MM.1S (cell line): ENCODE measurements around the gene XRCC5.

Source experiments
- DNase-seq: peaks from one replicate; pipeline ENCODE4 v3.0.0-alpha.2; 2015
- H2AFZ ChIP-seq: fragments of 300-600 bp; sonication (generic); 2 replicates; pipeline ENCODE4 v1.6.0; 2016; ENCODE audit warnings: antibody characterized with exemption, low read length
- H3F3A ChIP-seq: fragments of 300-600 bp; sonication (generic); 2 replicates; pipeline ENCODE4 v1.6.1; 2016; ENCODE audit warnings: mild to moderate bottlenecking, antibody characterized with exemption, low read length, moderate library complexity, mixed read lengths; ENCODE audit not compliant: insufficient read depth
- H3K27ac ChIP-seq: fragments of 300-600 bp; sonication (generic); 2 replicates; pipeline ENCODE4 v1.5.1; 2016; ENCODE audit warnings: mild to moderate bottlenecking, low read length
- H3K27me3 ChIP-seq: fragments of 300-600 bp; sonication (generic); replicated peaks from 2 replicates; pipeline ENCODE4 v1.6.0; 2016; ENCODE audit warnings: low read length; ENCODE audit not compliant: insufficient read depth
- H3K36me3 ChIP-seq: fragments of 300-600 bp; sonication (generic); replicated peaks from 2 replicates; pipeline ENCODE4 v1.6.1; 2016; ENCODE audit warnings: mild to moderate bottlenecking, low read length, mixed read lengths; ENCODE audit not compliant: insufficient read depth
- H3K4me1 ChIP-seq: fragments of 300-600 bp; sonication (generic); 2 replicates; pipeline ENCODE4 v1.6.1; 2016; ENCODE audit warnings: low read length, mixed read lengths
- H3K4me2 ChIP-seq: fragments of 300-600 bp; sonication (generic); 2 replicates; pipeline ENCODE4 v1.6.0; 2016; ENCODE audit warnings: low read depth, low read length
- H3K4me3 ChIP-seq: fragments of 300-600 bp; sonication (generic); 2 replicates; pipeline ENCODE4 v1.5.1; 2016; ENCODE audit warnings: low read length, mixed read lengths
- H3K79me2 ChIP-seq: fragments of 300-600 bp; sonication (generic); 2 replicates; pipeline ENCODE4 v1.6.1; 2016; ENCODE audit warnings: mixed run types, low read length, mixed read lengths
- H3K9ac ChIP-seq: fragments of 300-600 bp; sonication (generic); 2 replicates; pipeline ENCODE4 v1.6.1; 2016; ENCODE audit warnings: low read length, mixed read lengths
- H3K9me2 ChIP-seq: fragments of 300-600 bp; sonication (generic); replicated peaks from 2 replicates; pipeline ENCODE4 v1.6.1; 2016; ENCODE audit warnings: mild to moderate bottlenecking, low read length, mixed read lengths; ENCODE audit not compliant: insufficient read depth
- H3K9me3 ChIP-seq: fragments of 300-600 bp; sonication (generic); replicated peaks from 2 replicates; pipeline ENCODE4 v1.6.1; 2016; ENCODE audit warnings: mild to moderate bottlenecking, low read length, mixed read lengths; ENCODE audit not compliant: insufficient read depth
- H4K20me1 ChIP-seq: fragments of 300-600 bp; sonication (generic); 2 replicates; pipeline ENCODE4 v1.6.1; 2016; ENCODE audit warnings: mild to moderate bottlenecking, low read length, moderate library complexity, mixed read lengths; ENCODE audit not compliant: insufficient read depth
- EZH2 ChIP-seq: fragments of 300-600 bp; sonication (generic); optimal IDR thresholded peaks from 2 replicates; pipeline ENCODE3; 2017; ENCODE audit warnings: low read depth, mild to moderate bottlenecking, antibody characterized with exemption, low read length, mixed read lengths
- EZH2phosphoT487 ChIP-seq: fragments of 300-600 bp; sonication (generic); IDR thresholded peaks from 2 replicates; pipeline ENCODE4 v1.6.1; 2018; ENCODE audit warnings: antibody characterized with exemption, low read length
- TF ChIP-seq, protein P1 (sequence below): fragments of 300-600 bp; sonication (generic); IDR thresholded peaks from 2 replicates; pipeline ENCODE4 v1.5.1; 2016; ENCODE audit warnings: antibody characterized with exemption, low read length, mixed read lengths

The XRCC5 gene

GRCh38 chr2:216146573-216146972 lies 37.4 kb downstream of the XRCC5 start:
- TF ChIP-seq EZH2phosphoT487 (no peak), EZH2 (no peak)
- TF ChIP-seq, protein P1, sequence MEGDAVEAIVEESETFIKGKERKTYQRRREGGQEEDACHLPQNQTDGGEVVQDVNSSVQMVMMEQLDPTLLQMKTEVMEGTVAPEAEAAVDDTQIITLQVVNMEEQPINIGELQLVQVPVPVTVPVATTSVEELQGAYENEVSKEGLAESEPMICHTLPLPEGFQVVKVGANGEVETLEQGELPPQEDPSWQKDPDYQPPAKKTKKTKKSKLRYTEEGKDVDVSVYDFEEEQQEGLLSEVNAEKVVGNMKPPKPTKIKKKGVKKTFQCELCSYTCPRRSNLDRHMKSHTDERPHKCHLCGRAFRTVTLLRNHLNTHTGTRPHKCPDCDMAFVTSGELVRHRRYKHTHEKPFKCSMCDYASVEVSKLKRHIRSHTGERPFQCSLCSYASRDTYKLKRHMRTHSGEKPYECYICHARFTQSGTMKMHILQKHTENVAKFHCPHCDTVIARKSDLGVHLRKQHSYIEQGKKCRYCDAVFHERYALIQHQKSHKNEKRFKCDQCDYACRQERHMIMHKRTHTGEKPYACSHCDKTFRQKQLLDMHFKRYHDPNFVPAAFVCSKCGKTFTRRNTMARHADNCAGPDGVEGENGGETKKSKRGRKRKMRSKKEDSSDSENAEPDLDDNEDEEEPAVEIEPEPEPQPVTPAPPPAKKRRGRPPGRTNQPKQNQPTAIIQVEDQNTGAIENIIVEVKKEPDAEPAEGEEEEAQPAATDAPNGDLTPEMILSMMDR, result no peak
- Histone ChIP-seq H2AFZ (no peak overlapping the region), H3F3A (0 out of 2 replicates have a peak, but pooled peaks cover 3% of the 10 kb centered on the region), H3K27me3 (no peaks in the 10 kb centered on the region), H3K9me3 (no peaks in the 10 kb centered on the region), H3K4me3 (no peak overlapping the region), H3K9me2 (no peaks in the 10 kb centered on the region), H3K9ac (no peak overlapping the region), H4K20me1 (no peaks in the 10 kb centered on the region), H3K36me3 (peaks cover 39% of the 10 kb centered on the region), H3K4me1 (no peaks in the 10 kb centered on the region), H3K27ac (no peak overlapping the region), H3K4me2 (no peak overlapping the region), H3K79me2 (peaks cover 85% of the 10 kb centered on the region)
- no peak for DNase-seq

DNA sequence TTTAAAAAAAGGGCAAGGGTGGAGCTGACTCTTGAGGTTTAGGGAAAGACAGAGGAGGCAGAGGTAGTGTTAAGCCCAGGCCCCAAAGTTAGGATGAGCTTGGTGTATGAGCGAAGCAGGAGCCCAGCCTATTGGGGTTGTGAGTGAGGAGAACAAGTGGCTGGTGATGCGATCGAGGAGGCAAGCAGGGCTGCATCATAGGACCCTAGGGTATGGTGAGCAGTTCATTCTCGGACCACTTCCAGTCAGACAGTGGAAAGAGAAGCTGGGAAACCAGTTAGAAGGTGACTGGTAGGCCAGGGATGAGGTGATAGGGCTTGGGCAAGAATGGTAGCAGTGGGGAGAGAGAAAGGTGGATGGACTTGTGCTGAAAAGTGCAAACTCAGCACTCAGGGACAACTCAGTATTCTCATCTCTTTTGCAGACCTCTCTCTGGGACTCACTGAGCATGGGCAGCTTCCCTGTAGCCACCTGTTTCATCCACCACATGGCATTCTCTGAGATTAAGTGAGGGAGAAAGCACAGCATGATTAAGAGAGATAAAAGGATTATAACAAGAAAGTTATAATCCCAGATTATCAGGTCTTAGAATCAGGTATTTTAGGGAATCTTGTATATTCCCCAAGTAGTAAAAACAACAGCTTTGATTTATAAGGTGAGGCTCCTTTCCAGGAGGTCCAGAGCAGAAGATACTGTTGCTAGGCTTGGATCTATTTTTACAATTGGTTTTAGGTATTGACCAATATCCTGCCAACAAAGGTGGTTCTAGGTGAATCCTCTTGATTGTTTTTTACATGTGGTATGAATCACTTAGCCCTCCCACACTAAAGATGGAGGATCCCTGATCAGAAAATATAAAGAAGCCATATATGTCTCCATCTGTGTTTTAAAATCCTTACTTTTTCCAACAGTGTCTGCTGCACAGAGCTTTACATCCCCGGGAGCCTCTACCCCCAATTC lies 38.3 kb downstream of the XRCC5 start:
- no peak overlapping the region for H3K27ac ChIP-seq

GRCh38 chr2:216148983-216149382 lies 39.8 kb downstream of the XRCC5 start:
- Histone ChIP-seq H3K9me3 (no peaks in the 10 kb centered on the region), H3F3A (0 out of 2 replicates have a peak, but pooled peaks cover 3% of the 10 kb centered on the region), H3K27ac (no peak overlapping the region), H3K79me2 (peaks cover 96% of the 10 kb centered on the region), H3K27me3 (no peaks in the 10 kb centered on the region), H3K4me3 (no peak overlapping the region), H3K36me3 (peaks cover 44% of the 10 kb centered on the region), H3K9ac (no peak overlapping the region), H3K4me1 (no peaks in the 10 kb centered on the region), H3K9me2 (no peaks in the 10 kb centered on the region), H2AFZ (no peak overlapping the region), H3K4me2 (no peak overlapping the region), H4K20me1 (no peaks in the 10 kb centered on the region)
- no peak for DNase-seq
- no peak for TF ChIP-seq EZH2phosphoT487
- no peak for TF ChIP-seq EZH2
- TF ChIP-seq, protein P1, result no peak

More for the DNA sequence above, 38.3 kb downstream of the XRCC5 start:
- no peak overlapping the region for H3K4me2 ChIP-seq
- H3K27me3 ChIP-seq, result no peaks in the 10 kb centered on the region
- no peaks in the 10 kb centered on the region for H3K4me1 ChIP-seq
- no peak overlapping the region for H2AFZ ChIP-seq
- no peak for DNase-seq
- H3K9ac ChIP-seq, result no peak overlapping the region
- no peaks in the 10 kb centered on the region for H4K20me1 ChIP-seq
- H3K9me2 ChIP-seq, result no peaks in the 10 kb centered on the region
- TF ChIP-seq EZH2 (no peak), EZH2phosphoT487 (no peak)
- TF ChIP-seq, protein P1, result no peak
- no peak overlapping the region for H3K4me3 ChIP-seq
- H3K79me2 ChIP-seq, result peaks cover 91% of the 10 kb centered on the region
- H3F3A ChIP-seq, result 0 out of 2 replicates have a peak, but pooled peaks cover 3% of the 10 kb centered on the region
- H3K36me3 ChIP-seq, result peaks cover 39% of the 10 kb centered on the region
- H3K9me3 ChIP-seq, result no peaks in the 10 kb centered on the region
